HL-60/S4 treated with retinoic acid at 250 ng/mL for 4 days and 3 days (cell line): ENCODE measurements around the gene BTK.

Experiments used
- in situ Hi-C: fragments of 300-500 bp; cut with MboI; formaldehyde crosslinking; loops from 2 replicates; pipeline ENCODE4 v1.7.0; 2022; ENCODE audit warnings: low sequenced_read_pairs

The BTK gene

DNA sequence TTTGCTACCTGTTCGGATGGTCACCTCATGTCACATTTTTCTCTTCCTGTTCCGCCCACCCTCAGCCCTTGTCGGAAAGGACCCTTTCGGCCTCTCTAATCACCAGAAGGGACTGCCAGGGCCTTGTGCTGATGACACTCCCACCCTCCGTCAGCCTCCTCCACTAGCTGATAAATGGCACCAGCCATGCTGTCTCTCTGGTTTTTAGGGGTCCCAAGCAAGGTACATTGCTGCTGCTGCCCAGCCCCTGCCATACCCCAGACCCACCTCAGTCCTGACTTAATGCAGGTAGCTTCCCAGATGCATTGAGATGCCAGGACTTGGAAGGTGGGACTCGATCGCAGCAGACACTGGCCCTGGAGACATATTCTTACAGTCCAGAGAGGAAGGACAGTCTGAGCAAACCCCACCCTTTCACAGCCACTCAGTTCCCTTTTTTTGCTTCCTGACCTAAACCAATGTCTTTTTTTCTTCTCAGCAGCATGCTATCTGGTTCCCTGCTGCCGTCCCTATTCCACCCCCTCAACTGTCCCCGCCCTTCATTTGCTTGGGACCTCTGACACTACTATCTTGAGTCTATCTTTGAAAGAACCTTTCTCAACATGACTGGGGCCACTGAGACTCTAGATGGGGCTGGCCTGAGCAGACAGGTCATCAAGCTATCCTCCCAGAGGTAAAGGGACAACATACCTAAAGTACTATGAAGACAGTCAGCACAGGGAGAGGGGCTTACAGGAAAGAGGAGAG, at the start of gene BTK:
Gene BTK (minus strand): TSS at position 397 of the 747 bp plus-strand sequence. CDS start 10,907 bp downstream, outside the sequence.
- in situ Hi-C loops = no loop called here

- in situ Hi-C loops = no loop called here
Measured at GRCh38 chrX:101430457-101431078, 44.6 kb upstream of the BTK start.

- in situ Hi-C loops = no loop called here
Measured at GRCh38 chrX:101429934-101430333, 43.9 kb upstream of the BTK start.

- in situ Hi-C loops = no loop called here
Measured at GRCh38 chrX:101427954-101428353, 42.0 kb upstream of the BTK start.

GRCh38 chrX:101419489-101419888, 33.5 kb upstream of the BTK start:
- in situ Hi-C loops = no loop called here

DNA sequence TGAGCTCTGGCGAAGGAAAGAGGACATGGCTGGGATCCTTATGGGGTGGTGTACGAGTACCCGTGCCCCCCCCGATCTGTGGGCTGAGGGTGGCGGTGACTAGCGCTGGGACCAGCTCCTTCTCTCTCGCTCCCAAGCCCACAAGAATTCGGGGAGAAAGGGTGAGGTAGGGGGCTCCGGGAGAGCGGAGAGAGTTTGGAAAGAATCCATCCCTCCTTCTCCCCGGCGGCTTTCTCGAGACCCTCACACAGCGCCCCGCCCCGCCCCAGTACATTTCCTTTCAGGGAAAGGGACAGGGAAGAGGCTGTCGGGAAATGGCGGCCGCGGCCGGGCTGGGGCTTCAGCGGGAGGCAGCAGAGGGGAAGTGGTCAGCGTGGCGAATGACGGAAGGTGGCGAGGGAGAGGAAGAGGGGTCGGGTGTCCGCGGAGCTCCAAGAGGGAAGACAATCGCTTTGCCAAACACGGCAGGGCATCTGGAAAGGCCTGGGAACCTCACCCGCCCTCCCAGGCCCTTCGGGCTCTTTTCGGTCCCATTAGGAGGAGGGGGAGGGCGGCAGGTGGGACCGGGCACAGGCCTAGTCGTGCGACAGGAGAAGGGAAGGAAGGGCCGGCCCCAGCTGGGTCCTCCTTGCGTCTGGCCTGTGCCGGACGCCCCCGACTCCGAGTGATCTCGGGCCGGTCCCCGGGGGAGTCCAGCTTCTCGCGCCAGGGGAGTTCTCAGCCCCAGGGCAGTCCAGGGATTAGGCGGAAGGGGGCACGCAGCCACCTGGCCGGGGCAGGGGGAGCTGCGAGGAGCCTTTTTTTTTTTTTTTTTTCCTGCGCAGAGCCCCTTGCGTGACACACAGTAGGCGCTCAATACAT, 32.2 kb upstream of the BTK start:
- in situ Hi-C loops = no loop called here

GRCh38 chrX:101417190-101417589, 31.2 kb upstream of the BTK start:
- in situ Hi-C loops = no loop called here

- in situ Hi-C loops = no loop called here
Measured at GRCh38 chrX:101416691-101417090, 30.7 kb upstream of the BTK start.

GRCh38 chrX:101415180-101416145, 29.5 kb upstream of the BTK start:
- in situ Hi-C loops = no loop called here

- in situ Hi-C loops = no loop called here
Measured at GRCh38 chrX:101411984-101412383, 26.0 kb upstream of the BTK start.

GRCh38 chrX:101410461-101410860, 24.5 kb upstream of the BTK start:
- in situ Hi-C loops = no loop called here

GRCh38 chrX:101409043-101409442, 23.1 kb upstream of the BTK start:
- in situ Hi-C loops = no loop called here

GRCh38 chrX:101408532-101408841, 22.5 kb upstream of the BTK start:
- in situ Hi-C loops = no loop called here

DNA sequence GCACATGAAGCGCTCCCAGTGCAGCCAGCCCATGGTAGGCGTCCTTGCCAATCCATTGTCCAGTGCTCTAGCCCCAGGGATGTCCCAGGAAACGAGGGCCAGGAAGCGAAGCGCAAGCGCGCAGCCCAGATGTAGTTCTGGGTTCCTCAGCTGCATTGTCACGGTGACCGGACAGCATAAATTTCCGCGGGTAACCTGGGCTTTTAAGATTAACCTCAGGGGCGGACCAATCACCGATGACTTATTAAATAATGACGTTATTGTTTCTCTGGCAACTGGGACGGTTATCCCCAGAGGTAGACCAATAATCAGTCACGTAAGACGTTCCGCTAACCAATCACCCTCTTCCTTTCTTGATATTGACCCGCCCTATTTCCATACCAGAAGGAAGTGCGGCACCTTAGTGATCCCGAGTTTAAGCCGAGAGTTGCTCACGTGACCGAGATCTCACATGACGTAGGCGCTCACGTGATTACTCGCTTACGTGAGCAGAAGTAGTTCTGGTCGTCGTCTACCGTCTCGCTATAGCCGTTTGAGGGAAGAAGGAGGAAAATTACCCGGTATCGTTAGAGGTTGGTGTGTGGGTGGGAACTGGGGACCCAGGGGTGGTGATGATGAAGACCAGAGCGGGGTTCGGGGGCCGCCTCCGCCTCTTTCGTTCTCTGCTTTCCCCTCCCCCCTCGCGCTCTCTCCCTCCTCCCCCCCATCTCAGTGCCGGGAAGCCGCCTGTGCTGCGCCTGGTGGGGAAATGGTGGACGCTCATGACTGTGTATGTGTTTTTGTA, 21.9 kb upstream of the BTK start, which contains the start of the genes GLA and HNRNPH2:
Gene GLA (minus strand): TSS at position 178 of the 784 bp plus-strand sequence. CDS start 22 bp downstream, at position 156.
Gene HNRNPH2 (plus strand): TSS at position 475 of the 784 bp plus-strand sequence. CDS start 3,767 bp downstream, outside the sequence.
- in situ Hi-C loops = no loop called here

DNA sequence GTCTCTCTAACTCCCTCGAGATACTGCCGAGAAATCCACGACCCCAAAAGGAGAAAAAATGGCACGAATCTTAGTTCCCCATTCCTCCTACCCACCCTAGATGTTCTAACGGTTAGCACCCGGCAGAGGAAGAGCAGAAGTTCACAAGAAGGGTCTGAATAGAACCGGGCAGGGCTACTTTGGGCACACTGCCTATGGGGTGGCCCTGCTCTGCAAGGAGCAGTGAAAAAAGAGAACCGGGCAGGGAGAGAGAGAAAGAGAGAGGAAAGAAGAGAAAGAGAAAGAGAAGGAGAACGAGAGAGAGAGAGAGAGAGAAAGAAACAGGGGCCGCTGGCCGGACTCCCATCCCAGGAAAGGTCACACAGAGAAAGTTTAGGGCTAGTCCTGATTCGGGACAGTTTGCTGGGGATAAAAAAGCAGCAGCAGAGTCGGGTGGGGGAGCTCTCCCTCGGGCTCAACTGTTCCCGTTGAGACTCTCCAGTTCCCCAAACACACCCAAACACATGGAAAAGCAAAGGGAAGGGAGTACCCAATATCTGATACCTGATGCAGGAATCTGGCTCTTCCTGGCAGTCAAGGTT, 21.3 kb upstream of the BTK start:
- in situ Hi-C loops = no loop called here

GRCh38 chrX:101399825-101400224, 13.8 kb upstream of the BTK start:
- in situ Hi-C loops = no loop called here

DNA sequence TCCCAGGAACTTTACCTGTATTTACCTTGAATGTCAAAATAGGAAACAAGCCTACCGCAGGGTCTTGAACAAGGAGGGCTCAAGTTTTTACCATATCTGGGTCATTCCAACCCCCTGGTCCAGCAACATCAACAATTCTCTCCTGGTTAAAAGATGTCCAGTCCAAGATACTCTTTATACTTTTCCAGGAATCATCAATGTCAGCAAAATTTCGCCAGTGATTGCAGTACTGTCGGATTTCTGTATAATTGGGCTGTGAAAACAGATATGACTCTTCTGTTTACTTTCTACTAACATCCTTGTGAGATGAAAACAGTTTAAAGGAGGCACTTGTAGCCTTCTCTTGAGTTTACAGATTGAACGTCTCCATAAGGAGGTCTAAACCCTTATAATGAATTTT, 12.7 kb upstream of the BTK start:
- in situ Hi-C loops = no loop called here

DNA sequence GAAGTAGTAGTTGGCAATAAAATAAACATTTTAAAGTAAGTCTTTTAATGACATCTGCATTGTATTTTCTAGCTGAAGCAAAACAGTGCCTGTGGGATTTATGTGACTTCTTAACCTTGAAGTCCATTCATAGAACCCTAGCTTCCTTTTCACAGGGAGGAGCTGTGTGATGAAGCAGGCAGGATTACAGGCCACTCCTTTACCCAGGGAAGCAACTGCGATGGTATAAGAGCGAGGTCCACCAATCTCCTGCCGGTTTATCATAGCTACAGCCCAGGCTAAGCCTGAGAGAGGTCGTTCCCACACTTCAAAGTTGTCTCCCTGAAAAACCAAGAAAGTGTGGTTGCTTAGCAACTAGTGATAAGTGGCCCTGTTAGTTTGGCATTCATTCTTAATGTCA, 11.8 kb upstream of the BTK start:
- in situ Hi-C loops = no loop called here

DNA sequence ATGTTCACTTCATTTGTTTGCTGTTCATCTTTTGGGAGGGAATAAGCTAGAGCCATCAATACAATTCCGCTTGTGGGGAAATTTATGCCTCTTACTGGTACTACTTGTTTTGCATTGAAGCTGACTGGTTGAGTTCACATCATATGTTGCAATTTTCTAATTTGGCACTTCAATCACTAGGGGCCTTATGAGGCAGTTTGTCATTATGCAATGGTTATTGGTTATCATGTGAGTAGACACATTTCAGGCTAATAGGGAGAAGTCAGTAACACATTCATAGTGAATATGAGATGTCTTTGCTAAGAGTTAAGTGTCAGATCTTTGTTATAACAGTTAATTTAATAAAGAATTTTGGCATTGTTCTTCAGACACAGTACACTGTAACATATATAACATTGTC, 9.8 kb upstream of the BTK start:
- in situ Hi-C loops = no loop called here
